Nephron progenitor cell (in vitro differentiated cells): ENCODE results near the gene COG8.

Experiments
- DNase-seq: peaks from one replicate; pipeline ENCODE4 v3.0.0; 2021
- H3K27ac Mint-ChIP-seq: 2 replicates; pipeline ENCODE4 v1.8.0; 2021; ENCODE audit warnings: mild to moderate bottlenecking, moderate library complexity, mixed read lengths
- H3K27me3 Mint-ChIP-seq: 2 replicates; pipeline ENCODE4 v1.8.0; 2021; ENCODE audit warnings: mild to moderate bottlenecking, low read depth, mixed read lengths; ENCODE audit not compliant: poor library complexity
- H3K36me3 Mint-ChIP-seq: 2 replicates; pipeline ENCODE4 v1.8.0; 2021; ENCODE audit warnings: low read depth, mixed read lengths
- H3K4me1 Mint-ChIP-seq: 2 replicates; pipeline ENCODE4 v1.8.0; 2021; ENCODE audit warnings: mixed read lengths
- H3K4me3 Mint-ChIP-seq: 2 replicates; pipeline ENCODE4 v1.8.0; 2021; ENCODE audit warnings: mild to moderate bottlenecking, moderate library complexity, mixed read lengths
- H3K9me3 Mint-ChIP-seq: 2 replicates; pipeline ENCODE4 v1.8.0; 2021; ENCODE audit warnings: mild to moderate bottlenecking, moderate library complexity, mixed read lengths
- TF ChIP-seq, protein P1 (sequence below): fragments of 200-600 bp; sonication (generic); IDR thresholded peaks from 2 replicates; pipeline ENCODE4 v1.5.0; 2021; ENCODE audit warnings: antibody characterized with exemption

COG8 gene

DNA sequence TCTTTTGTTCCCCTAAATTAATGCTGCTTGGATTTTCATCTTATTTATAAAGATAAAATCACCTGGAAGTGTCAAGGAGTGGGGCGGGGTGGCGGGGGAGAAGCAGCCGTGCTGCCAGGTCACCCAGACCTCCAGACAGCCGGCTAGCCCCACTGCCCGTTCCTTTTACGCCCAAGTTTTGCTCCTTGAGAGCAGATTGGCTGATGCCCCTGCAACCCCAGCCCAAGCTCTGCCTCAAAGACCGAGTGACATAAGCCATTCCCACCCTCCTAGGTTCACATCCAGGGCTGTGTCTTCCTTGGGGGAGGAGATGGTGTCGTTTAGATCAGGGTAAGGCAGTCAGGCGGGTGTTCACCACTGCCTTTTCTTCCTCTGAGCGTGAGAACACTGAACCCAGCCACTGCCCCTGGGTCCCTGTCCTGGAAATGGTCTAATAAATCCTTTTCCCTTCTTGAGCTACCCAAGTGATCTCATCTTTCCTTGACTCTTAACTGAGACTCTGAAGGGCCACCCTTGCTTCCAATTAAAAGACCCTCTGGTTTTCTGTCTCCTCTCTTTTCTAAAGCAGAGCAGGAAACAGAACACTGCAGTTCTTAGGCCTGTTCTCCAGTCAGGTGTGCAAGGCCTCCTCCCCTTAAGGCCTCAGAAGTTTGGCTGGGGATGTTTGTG lies 14.6 kb downstream of the COG8 start:
- TF ChIP-seq, protein P1, sequence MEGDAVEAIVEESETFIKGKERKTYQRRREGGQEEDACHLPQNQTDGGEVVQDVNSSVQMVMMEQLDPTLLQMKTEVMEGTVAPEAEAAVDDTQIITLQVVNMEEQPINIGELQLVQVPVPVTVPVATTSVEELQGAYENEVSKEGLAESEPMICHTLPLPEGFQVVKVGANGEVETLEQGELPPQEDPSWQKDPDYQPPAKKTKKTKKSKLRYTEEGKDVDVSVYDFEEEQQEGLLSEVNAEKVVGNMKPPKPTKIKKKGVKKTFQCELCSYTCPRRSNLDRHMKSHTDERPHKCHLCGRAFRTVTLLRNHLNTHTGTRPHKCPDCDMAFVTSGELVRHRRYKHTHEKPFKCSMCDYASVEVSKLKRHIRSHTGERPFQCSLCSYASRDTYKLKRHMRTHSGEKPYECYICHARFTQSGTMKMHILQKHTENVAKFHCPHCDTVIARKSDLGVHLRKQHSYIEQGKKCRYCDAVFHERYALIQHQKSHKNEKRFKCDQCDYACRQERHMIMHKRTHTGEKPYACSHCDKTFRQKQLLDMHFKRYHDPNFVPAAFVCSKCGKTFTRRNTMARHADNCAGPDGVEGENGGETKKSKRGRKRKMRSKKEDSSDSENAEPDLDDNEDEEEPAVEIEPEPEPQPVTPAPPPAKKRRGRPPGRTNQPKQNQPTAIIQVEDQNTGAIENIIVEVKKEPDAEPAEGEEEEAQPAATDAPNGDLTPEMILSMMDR: no peak
- Mint-ChIP-seq H3K4me3 (no peak overlapping the region), H3K36me3 (peaks cover 53% of the 10 kb centered on the region), H3K27me3 (no peaks in the 10 kb centered on the region), H3K9me3 (no peaks in the 10 kb centered on the region), H3K4me1 (peaks cover 52% of the 10 kb centered on the region), H3K27ac (peak overlapping the region; percentile 77)
- DNase-seq: no peak

DNA sequence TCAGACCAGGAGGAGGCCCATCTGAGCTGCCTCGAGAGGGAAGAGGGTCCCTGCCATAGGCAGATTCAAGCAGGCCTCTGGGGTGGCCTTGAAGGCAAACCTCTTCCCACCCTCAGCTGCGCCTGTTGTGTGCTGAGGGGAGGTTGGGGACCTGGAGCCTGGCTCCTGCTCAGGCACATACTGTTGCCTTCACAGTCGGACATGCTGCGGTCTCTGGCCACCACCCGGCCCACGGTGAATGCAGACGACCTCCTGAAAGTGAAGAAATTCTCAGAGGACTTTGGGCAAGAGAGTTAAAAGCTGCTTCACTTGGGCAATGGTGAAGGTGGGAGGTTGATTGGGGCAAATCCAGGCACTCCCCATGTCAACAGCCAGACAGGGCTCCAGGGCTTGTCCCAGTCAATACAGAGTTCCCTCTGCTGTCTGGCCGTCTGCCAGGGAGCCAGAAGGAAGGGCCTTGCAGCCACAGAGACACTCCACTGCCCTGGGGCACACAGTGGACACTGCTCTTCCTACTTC lies 15.3 kb downstream of the COG8 start:
- peaks cover 59% of the 10 kb centered on the region for H3K36me3 Mint-ChIP-seq
- DNase-seq: no peak
- TF ChIP-seq, protein P1: no peak
- no peaks in the 10 kb centered on the region for H3K9me3 Mint-ChIP-seq
- H3K4me3 Mint-ChIP-seq: no peak overlapping the region
- H3K27ac Mint-ChIP-seq: peak overlapping the region; percentile 77
- H3K4me1 Mint-ChIP-seq: peaks cover 51% of the 10 kb centered on the region
- no peaks in the 10 kb centered on the region for H3K27me3 Mint-ChIP-seq

DNA sequence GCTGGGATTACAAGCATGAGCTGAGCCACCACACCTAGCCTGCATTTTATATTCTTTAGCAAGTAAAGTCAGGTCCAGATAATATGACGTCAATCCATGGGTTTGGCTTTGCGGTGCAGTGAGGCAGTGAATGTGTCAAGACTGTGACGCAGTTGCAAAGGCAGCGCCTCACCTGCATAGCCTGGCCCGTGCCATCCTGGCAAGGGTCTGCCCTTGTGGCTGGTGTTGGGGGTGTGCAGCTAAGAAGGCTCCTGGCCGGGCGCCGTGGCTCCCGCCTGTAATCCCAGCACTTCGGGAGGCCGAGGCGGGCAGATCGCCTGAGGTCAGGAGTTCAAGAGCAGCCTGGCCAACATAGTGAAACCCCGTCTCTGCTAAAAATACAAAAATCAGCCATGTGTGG lies 15.9 kb downstream of the COG8 start:
- Mint-ChIP-seq H3K27ac (no peak overlapping the region), H3K36me3 (peaks cover 61% of the 10 kb centered on the region), H3K9me3 (no peaks in the 10 kb centered on the region), H3K27me3 (no peaks in the 10 kb centered on the region), H3K4me3 (no peak overlapping the region), H3K4me1 (peaks cover 45% of the 10 kb centered on the region)
- DNase-seq: no peak
- TF ChIP-seq, protein P1: no peak

GRCh38 chr16:69322343-69322742 lies 17.0 kb downstream of the COG8 start:
- Mint-ChIP-seq H3K4me3 (no peak overlapping the region), H3K36me3 (peaks cover 61% of the 10 kb centered on the region), H3K27ac (peak overlapping the region; percentile 85), H3K4me1 (peaks cover 41% of the 10 kb centered on the region), H3K27me3 (no peaks in the 10 kb centered on the region), H3K9me3 (no peaks in the 10 kb centered on the region)
- no peak for DNase-seq
- TF ChIP-seq, protein P1: no peak

GRCh38 chr16:69321080-69321479 lies 18.3 kb downstream of the COG8 start:
- DNase-seq: no peak
- Mint-ChIP-seq H3K4me1 (peaks cover 34% of the 10 kb centered on the region), H3K27me3 (no peaks in the 10 kb centered on the region), H3K27ac (peak overlapping the region; percentile 85), H3K36me3 (peaks cover 60% of the 10 kb centered on the region), H3K9me3 (no peaks in the 10 kb centered on the region), H3K4me3 (no peak overlapping the region)
- TF ChIP-seq, protein P1: no peak

- TF ChIP-seq, protein P1: no peak
- peak overlapping the region; percentile 77 for H3K27ac Mint-ChIP-seq
- H3K4me3 Mint-ChIP-seq: no peak overlapping the region
- DNase-seq: no peak
- H3K36me3 Mint-ChIP-seq: peaks cover 60% of the 10 kb centered on the region
- peaks cover 30% of the 10 kb centered on the region for H3K4me1 Mint-ChIP-seq
- H3K9me3 Mint-ChIP-seq: no peaks in the 10 kb centered on the region
- H3K27me3 Mint-ChIP-seq: no peaks in the 10 kb centered on the region
These were observed 18.7 kb downstream of the COG8 start for GRCh38 chr16:69320740-69321073.
